Measurements from ENCODE around the gene MT2A. TPM values are rescaled to one million over a fixed set of nuclear protein-coding genes. Genes with fewer than 3 reads are reported as not detected.
A peak's percentile ranks its signal among the peaks of the same experiment; 100 is the strongest.

The MT2A gene
- total RNA-seq, 4 donors from 2014 or later = 27.0 to 528 (median 116) TPM

GRCh38 chr16:56625140-56625942, 17.0 kb downstream of the MT2A start, which contains the start of gene MT1E:
Gene MT1E, plus strand, starts transcription at chr16:56625781. Its CDS starts 71 bp downstream, at chr16:56625852.
- no peaks in the 10 kb centered on the region for H3K9me3 ChIP-seq
- peaks cover 20 to 40% (median 30%) of the 10 kb centered on the region in 4 donors for H3K4me1 ChIP-seq
- intact Hi-C loops (cut with DNase I) = loop anchor here (2.0 to 10.0 kb wide), 2 partner anchors 17 to 201 kb away; partner anchors contain the start of genes AMFR and MT2A
- TF ChIP-seq POLR2A (IDR thresholded peaks at IDR 0.05; ENCODE audit: low read depth) (peak; percentile 92), CTCF (IDR thresholded peaks at IDR 0.05) (no peak), POLR2AphosphoS5 (IDR thresholded peaks at IDR 0.05) (peak; percentile 85 to 99), EP300 (IDR thresholded peaks at IDR 0.05) (peak; percentile 92)
- peak within 1 kb of the TSS; percentile 61 to 78 (median 72) for H3K4me3 ChIP-seq
- H3K36me3 ChIP-seq = no peaks in the 10 kb centered on the region
- WGBS = 5% methylated on average over 43 of the region's 62 CpGs
- DNase-seq (ENCODE audit: extremely low spot score) = no peak
- no peaks in the 10 kb centered on the region for H3K27me3 ChIP-seq
- peak within 1 kb of the TSS; percentile 88 to 94 (median 92) for H3K27ac ChIP-seq (replicated peaks in 1 of 4)

- Histone ChIP-seq H3K27ac (replicated peaks in 1 of 4) (peak overlapping the region; percentile 88 to 94 (median 92)), H3K9me3 (no peaks in the 10 kb centered on the region), H3K27me3 (no peaks in the 10 kb centered on the region), H3K4me1 (peaks cover 20 to 39% (median 30%) of the 10 kb centered on the region in 4 donors), H3K4me3 (peak overlapping the region; percentile 61 to 78 (median 72)), H3K36me3 (no peaks in the 10 kb centered on the region)
- WGBS = 34% methylated on average over 11 of the region's 16 CpGs
- intact Hi-C loops (cut with DNase I) = loop anchor here (2.0 to 10.0 kb wide), 2 partner anchors 17 to 201 kb away; partner anchors contain the start of genes AMFR and MT2A
- TF ChIP-seq POLR2AphosphoS5 (IDR thresholded peaks at IDR 0.05) (peak in 1 of 2 donors; percentile 67), EP300 (IDR thresholded peaks at IDR 0.05) (no peak)
- no peak for DNase-seq (ENCODE audit: extremely low spot score)
Observed at GRCh38 chr16:56625943-56626654, 17.7 kb downstream of the MT2A start.

- TF ChIP-seq POLR2A (IDR thresholded peaks at IDR 0.05; ENCODE audit: low read depth) = no peak
- TF ChIP-seq POLR2AphosphoS5 (IDR thresholded peaks at IDR 0.05) = no peak
- no peak for TF ChIP-seq CTCF (IDR thresholded peaks at IDR 0.05)
- no peak for TF ChIP-seq EP300 (IDR thresholded peaks at IDR 0.05)
- intact Hi-C loops (cut with DNase I) = loop anchor here (10.0 kb wide), 1 partner anchor 202 kb away; the partner anchor contains the start of gene AMFR
- Histone ChIP-seq H3K4me1 (peaks cover 20 to 41% (median 31%) of the 10 kb centered on the region in 4 donors), H3K27me3 (no peaks in the 10 kb centered on the region), H3K9me3 (no peaks in the 10 kb centered on the region), H3K27ac (replicated peaks in 1 of 4) (peak overlapping the region; percentile 88 to 94 (median 92)), H3K4me3 (peak overlapping the region; percentile 61 to 78 (median 72)), H3K36me3 (no peaks in the 10 kb centered on the region)
- DNase-seq (ENCODE audit: extremely low spot score) = no peak
- WGBS = 57% methylated on average over 6 of the region's 7 CpGs
Observed at GRCh38 chr16:56626685-56627084, 18.3 kb downstream of the MT2A start.

GRCh38 chr16:56628486-56629350, 20.3 kb downstream of the MT2A start:
- 78% methylated on average over 9 of the region's 9 CpGs for WGBS
- peak overlapping the region in 3 of 4 donors; percentile 38 to 94 (median 92) for H3K27ac ChIP-seq (replicated peaks in 1 of 4)
- intact Hi-C loops (cut with DNase I) = loop anchor here (10.0 kb wide), 1 partner anchor 204 kb away; the partner anchor contains the start of gene AMFR
- peaks cover 0 to 16% (median 0%) of the 10 kb centered on the region in 4 donors for H3K27me3 ChIP-seq
- H3K4me3 ChIP-seq = no peak overlapping the region
- H3K36me3 ChIP-seq = no peaks in the 10 kb centered on the region
- peaks cover 16 to 57% (median 47%) of the 10 kb centered on the region in 4 donors for H3K4me1 ChIP-seq
- TF ChIP-seq POLR2AphosphoS5 (IDR thresholded peaks at IDR 0.05) (no peak), CTCF (IDR thresholded peaks at IDR 0.05) (no peak), EP300 (IDR thresholded peaks at IDR 0.05) (no peak), POLR2A (IDR thresholded peaks at IDR 0.05; ENCODE audit: low read depth) (no peak)
- no peaks in the 10 kb centered on the region for H3K9me3 ChIP-seq
- DNase-seq (ENCODE audit: extremely low spot score) = no peak
